HG03521 (cell line): ENCODE results near the gene TSPAN4.

ENCODE experiments used
- ATAC-seq: cut with Tn5 transposase; IDR thresholded peaks from one replicate; pipeline ENCODE4 v1.9.1; 2021; ENCODE audit warnings: mild to moderate bottlenecking, moderate library complexity; ENCODE audit not compliant: unreplicated experiment

Gene TSPAN4

DNA sequence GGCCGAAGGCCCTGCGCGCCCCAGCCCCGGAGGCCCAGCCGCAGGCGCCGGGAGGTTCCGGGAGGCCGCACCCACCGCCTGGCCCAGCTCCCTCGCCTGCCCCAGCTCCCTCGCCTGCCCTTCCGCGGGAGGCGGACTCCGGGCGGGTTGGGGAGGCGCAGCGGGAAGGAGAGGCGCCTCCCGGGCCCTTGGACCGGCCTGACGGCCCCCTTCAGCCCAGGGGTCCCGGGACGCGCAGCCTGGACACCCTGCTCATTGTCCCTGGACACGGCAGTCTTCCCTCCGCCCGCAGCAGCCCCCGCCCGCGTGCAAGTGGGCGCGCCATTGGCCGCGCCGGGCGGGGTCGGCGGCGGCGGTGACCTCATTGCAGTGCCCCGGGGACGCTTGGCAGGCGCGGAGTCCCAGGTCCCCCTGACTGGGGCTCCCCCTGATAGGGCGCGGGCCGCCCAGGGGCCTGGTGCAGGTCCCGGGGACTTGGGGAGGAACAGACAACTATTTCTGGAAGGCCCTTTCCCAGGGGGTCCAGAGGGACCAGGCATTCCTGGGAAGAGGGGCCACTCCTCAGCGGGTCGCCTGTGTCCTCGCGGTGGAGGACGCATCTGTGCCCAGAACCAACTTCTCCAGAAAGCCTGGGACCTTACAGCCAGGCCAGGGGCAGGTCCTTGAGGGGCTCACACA, 9.4 kb upstream of the TSPAN4 start:
- no peak for ATAC-seq

- no peak for ATAC-seq
Observed at GRCh38 chr11:833849-834311, 8.8 kb upstream of the TSPAN4 start.

DNA sequence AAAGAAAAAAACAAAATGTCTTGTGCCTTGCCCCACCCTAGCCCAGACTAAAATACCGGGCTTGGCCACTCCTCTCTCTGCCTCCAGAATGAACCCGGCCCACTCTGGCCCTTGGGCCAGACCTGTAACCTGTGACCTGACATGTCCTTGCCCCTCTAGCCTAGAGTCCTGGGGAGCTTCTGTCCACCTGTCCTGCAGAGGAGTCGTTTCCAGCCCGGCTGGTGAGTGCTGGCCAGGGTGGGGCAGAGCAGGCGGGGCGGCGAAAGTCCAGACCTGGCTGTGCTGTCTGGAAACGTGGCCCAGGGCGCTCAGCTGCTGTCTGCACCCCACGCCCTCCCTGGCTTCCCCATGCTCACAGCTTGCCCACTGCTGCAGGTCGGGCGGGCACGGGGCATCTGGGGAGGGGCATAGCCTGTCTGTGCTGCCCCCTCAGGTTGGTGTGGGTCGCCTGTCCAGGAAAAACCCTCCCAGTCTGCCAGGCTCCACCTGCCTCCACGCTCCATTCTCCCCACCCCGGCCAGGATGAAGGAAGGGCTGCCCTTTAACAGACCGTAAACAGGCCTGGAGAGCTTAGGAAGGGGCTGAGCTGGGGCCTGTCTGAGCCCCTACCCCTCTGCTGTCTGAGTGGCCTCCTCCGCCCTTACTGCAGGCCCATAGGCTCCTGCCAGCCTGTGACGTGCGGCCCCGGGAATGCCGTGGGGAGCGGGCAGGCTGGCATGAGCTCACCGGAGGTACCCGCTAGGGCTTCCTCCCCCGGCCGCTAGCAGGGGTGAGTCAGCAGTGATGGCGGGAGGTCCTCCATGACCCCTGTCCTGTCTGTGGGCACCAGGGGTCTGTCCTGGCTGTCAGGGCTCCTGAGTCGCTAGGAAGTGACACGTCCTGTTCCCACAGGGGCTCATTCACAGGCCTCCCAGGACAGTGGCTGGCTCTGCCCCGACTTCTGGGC, 8.0 kb upstream of the TSPAN4 start:
- ATAC-seq = no peak

GRCh38 chr11:836274-836673, 6.4 kb upstream of the TSPAN4 start:
- no peak for ATAC-seq

GRCh38 chr11:836700-837099, 6.0 kb upstream of the TSPAN4 start:
- no peak for ATAC-seq

DNA sequence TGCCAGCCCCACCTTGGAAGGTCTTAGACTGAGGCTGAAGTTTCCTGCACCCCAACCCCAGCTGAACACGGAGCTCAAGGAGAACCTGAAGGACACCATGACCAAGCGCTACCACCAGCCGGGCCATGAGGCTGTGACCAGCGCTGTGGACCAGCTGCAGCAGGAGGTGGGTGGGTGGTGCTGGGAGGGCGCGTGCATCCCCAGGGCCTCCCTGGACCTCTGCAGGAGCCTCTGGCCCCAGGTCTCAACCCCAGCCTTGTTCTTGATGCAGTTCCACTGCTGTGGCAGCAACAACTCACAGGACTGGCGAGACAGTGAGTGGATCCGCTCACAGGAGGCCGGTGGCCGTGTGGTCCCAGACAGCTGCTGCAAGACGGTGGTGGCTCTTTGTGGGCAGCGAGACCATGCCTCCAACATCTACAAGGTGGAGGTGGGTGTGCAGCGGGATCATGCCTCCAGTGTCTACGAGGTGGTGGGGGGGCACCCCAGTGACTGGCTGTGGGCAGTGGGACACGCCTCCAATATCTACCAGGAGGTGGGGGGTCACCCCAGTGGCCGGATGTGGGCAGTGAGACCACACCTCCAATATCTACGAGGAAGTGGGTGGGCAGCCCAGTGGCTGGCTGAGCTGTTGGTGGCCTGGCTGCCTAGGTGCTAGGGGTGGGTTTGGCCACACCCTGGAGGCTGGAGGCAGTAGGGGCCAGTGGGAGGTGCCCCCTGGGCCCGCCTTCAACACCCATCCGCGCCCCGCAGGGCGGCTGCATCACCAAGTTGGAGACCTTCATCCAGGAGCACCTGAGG, 5.3 kb upstream of the TSPAN4 start:
- no peak for ATAC-seq

DNA sequence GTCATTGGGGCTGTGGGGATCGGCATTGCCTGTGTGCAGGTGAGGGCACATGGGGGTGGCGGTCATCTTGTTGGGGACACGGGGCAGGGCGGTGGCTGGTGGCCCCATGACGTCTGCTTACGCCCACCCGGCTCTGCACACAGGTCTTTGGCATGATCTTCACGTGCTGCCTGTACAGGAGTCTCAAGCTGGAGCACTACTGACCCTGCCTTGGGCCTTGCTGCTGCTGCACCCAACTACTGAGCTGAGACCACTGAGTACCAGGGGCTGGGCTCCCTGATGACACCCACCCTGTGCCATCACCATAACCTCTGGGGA, 4.7 kb upstream of the TSPAN4 start:
- ATAC-seq = no peak

DNA sequence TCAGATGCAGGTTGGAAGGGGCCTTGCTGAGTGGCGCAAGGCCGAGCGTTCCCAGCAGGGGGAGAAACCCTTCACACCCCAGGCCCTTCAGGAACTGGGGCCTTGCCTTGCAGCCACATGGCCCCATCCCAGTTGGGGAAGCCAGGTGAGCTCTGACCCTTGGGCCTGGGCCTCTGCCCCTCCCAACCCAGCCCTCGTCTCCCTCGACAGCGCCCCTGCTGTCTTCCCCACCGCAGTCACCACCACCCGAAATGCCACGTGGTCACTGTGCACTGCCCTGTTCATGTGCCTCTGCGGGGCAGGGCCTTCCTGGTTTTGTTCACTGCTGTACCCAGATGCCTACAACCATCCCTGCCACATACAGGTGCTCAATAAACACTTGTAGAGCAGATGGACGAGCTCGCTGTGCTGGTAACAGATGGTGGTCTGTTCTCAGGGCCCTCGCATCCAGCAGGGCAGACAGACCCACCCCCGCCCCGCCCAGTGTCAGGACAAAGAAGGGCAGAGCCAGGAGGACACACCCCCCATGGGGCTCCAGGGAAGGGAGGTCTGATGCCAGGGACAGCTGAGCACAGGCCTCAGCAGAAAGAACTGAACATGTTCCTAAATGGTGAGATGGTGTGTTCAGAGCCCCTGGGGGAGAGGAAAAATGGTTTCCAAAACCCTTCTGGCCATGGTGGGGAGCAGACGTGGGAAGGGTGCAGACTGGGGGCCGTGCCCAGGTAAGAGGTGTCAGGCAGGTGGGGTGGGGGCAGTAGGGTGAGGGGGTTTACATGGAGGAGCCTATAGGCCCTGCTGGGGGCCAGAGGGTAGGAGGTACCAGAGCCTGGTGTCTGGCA, 4.0 kb upstream of the TSPAN4 start:
- no peak for ATAC-seq

DNA sequence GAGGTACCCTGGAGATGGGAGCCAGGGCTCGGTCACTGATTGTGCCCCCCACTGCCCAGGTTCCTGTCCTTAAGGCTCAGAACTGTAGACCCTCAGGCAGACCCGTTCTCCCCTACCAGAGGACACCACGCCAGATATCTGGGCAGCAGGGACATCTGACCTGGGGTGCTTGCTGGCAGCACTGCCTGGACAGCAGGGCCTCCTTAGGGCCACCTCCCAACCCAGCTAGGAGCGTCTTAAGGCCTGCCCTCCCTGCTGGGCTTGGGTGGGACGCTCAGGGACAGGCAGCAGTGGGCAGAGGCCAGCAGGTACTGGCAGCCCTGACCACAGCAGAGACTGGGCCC, 3.4 kb upstream of the TSPAN4 start:
- ATAC-seq = no peak

GRCh38 chr11:839875-840617, 2.6 kb upstream of the TSPAN4 start:
- ATAC-seq = no peak

DNA sequence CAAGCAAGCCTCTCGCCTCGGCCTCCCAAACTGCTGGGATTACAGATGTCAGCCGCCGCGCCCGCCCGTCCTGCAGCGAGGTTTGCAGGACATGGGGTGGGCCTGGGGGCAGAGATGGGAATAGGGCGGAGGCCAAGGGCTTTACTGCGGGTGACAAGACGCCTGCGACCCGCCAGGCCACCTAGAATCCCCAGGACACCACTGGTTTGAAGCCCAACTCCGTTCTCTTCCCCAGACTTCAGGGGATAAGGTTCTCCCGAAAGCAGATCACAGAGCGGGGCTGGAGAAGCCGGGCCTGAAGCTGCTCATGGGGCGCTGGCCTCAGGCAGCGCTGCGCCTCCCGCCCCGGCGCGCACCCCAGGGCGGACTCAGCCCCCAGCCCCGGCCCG, 677 bp upstream of the TSPAN4 start:
- ATAC-seq = peak; percentile 16

- peak; percentile 2 for ATAC-seq
Observed at GRCh38 chr11:843086-843734, 558 bp downstream of the TSPAN4 start.

- no peak for ATAC-seq
Observed at GRCh38 chr11:843818-844692, 1.4 kb downstream of the TSPAN4 start.

DNA sequence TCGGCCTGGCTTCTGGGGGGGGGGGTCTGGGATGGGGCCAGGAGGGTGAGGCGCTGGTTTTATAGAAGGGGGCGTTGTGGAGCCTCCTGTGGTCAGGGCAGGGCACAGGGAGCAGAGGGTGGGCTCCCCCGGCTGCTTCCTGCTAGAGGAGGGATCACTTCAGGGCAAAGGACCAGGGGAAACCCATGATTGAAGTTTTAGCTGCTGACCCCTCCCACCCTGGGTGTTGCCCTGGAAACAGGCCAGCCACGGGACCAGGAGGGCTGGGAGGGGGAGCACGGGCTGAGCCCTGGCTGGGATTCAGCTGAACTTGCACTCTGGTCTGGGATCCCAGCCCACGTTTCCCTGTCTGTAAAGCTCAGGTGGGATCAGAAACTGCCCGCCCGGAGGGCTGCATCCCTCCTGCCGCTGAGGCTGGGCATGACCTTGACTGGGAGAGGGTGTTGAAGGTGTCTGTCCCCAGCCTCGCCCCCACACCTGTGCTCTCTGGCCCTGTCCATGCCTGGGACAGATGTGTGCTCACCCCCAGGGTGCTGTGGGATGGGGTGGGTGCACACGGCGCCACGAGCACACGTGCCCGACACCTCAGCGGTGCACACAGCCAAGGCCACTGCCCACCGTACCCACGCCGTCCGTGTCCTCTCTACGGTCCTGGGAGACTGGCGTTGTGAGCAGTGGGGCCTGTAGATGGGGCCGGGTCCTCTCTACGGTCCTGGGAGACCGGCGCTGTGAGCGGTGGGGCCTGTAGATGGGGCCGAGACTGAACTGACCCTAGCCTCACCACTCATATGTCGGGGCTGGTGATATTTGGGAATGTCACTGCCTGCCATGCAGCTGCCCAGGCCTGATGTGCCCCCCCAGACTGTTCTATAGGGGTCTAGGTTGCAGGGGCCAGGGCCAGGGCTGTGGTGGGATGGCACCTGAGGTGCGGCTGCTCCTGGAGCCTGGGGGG, 2.3 kb downstream of the TSPAN4 start:
- no peak for ATAC-seq

DNA sequence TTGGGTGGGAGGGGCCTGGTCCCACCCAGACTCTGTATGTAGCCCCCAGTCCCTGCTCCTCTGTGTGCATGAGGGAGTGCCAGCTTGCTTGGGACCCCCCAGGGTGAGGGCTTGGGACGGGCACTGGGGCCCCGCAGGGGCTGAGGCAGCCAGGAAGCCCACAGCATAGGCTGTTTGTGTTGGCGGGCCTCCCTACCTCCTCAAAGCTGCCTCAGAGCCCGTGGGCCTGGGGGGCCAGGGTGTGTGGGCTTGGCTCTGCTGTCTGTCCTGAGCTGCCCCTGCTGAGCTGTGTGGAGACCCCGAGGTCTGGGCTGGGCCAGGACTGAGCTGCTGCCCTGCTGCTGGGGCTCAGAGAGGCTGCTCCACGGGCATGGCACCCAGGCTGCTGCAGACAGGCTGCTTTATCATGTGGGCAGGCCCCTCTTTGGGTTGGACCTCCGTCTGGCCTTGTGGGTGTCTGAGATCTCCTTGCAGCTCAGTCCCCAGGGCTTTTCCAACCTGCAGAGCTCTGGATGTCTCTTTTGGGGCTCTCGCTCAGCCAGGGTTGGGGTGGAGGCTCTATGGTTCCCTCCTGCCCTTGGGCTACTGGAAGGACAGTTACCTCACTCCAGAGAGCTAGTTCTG, 3.3 kb downstream of the TSPAN4 start:
- no peak for ATAC-seq

- no peak for ATAC-seq
Observed at GRCh38 chr11:846496-847098, 3.9 kb downstream of the TSPAN4 start.

- ATAC-seq = no peak
Observed at GRCh38 chr11:847876-848275, 5.2 kb downstream of the TSPAN4 start.
